Pericardium fibroblast (primary cell): ENCODE results near the gene HERPUD2. TPM values are rescaled to one million over a fixed set of nuclear protein-coding genes. Genes with fewer than 3 reads are reported as not detected.

Source experiments
- total RNA-seq: library from RNA; depleted of rRNA; stranded (reverse); fragments of >200 nt; gene quantifications from 2 replicates; pipeline ENCODE4 v1.2.3, GENCODE V29; 2015

Gene HERPUD2, protein sequence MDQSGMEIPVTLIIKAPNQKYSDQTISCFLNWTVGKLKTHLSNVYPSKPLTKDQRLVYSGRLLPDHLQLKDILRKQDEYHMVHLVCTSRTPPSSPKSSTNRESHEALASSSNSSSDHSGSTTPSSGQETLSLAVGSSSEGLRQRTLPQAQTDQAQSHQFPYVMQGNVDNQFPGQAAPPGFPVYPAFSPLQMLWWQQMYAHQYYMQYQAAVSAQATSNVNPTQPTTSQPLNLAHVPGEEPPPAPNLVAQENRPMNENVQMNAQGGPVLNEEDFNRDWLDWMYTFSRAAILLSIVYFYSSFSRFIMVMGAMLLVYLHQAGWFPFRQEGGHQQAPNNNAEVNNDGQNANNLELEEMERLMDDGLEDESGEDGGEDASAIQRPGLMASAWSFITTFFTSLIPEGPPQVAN
- 23.9 and 38.0 TPM in 2 replicates for total RNA-seq

DNA sequence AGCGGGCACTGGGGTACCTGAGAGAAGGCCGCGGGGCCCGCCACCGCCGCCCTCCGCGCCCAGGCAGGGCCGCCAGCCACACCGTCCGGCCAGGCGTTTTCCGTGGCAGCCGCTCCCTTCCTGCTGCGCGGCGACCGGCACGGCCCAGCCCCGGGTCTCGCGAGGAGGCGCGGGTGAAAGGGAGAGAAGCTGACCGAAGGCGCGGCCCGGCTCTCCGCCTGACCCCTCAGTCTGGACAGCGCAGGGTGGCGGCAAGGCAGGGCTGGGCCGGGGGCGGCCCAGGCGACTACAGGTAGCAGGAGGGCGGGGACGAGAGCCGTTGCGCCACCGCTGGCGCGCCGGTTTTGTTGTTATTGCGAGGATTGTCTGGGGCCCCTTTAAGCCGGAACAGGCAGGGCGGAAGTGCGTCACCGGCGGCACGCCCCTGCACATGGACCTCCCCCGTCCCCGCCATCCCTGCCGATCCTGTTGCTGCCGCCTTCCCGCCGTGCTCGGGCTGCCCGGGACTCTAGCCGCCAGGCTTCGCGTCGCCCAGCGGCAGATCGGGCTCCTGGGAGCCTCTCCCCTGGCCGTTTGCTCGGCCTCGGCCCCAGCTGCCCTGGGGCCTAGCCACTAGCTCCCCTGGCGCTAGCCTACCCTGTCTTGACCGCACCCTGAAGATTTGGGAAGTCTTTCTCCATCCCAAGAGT, at the start of gene HERPUD2:
Gene HERPUD2 (minus strand): TSS at position 352 of the 689 bp plus-strand sequence. CDS start 805 bp downstream, outside the sequence.

Other genes with a start within 250 kb of the HERPUD2 start
- gene SEPTIN7, start 105.9 kb upstream of the HERPUD2 start, total RNA-seq: 222 and 585 TPM in 2 replicates